ENCODE measurements around the gene C6orf141.

GRCh38 chr6:49579649-49580048, 29.2 kb downstream of the C6orf141 start:
- no peak for TF ChIP-seq POLR2A (IDR thresholded peaks at IDR 0.05)
- TF ChIP-seq, protein P1, sequence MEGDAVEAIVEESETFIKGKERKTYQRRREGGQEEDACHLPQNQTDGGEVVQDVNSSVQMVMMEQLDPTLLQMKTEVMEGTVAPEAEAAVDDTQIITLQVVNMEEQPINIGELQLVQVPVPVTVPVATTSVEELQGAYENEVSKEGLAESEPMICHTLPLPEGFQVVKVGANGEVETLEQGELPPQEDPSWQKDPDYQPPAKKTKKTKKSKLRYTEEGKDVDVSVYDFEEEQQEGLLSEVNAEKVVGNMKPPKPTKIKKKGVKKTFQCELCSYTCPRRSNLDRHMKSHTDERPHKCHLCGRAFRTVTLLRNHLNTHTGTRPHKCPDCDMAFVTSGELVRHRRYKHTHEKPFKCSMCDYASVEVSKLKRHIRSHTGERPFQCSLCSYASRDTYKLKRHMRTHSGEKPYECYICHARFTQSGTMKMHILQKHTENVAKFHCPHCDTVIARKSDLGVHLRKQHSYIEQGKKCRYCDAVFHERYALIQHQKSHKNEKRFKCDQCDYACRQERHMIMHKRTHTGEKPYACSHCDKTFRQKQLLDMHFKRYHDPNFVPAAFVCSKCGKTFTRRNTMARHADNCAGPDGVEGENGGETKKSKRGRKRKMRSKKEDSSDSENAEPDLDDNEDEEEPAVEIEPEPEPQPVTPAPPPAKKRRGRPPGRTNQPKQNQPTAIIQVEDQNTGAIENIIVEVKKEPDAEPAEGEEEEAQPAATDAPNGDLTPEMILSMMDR (IDR thresholded peaks at IDR 0.05 in 4 of 5, conservative IDR thresholded peaks at IDR 0.05 in 1 of 5) = no peak

Data from gastrocnemius medialis (tissue), 4 donors.